Right hindlimb (tissue), 1 donor: ENCODE results near the gene GAGE12G.
"Not testable (repeated sequence)": the region's sequence is repeated elsewhere in the genome, so short reads cannot be mapped to it uniquely, and the experiment has no call there.

ENCODE experiments used
- DNase-seq: peaks from one replicate; pipeline ENCODE4 v3.0.0-alpha.2; 2018

The GAGE12G gene, protein sequence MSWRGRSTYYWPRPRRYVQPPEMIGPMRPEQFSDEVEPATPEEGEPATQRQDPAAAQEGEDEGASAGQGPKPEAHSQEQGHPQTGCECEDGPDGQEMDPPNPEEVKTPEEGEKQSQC

DNA sequence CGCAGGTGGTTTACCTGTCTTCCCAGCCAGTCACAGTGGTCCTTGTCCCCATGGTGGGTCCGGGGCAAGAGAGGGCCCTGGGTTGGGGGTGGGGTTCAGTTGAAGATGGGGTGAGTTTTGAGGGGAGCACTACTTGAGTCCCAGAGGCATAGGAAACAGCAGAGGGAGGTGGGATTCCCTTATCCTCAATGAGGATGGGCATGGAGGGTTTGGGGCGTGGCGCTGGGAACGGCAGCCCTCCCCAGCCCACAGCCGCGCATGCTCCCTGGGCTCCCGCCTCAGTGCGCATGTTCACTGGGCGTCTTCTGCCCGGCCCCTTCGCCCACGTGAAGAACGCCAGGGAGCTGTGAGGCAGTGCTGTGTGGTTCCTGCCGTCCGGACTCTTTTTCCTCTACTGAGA is at the start of gene GAGE12G:
GAGE12G (plus strand) TSS at position 301 of the 400 bp plus-strand sequence. CDS start 1,155 bp downstream, outside the sequence.
- not testable (repeated sequence) for DNase-seq

DNA sequence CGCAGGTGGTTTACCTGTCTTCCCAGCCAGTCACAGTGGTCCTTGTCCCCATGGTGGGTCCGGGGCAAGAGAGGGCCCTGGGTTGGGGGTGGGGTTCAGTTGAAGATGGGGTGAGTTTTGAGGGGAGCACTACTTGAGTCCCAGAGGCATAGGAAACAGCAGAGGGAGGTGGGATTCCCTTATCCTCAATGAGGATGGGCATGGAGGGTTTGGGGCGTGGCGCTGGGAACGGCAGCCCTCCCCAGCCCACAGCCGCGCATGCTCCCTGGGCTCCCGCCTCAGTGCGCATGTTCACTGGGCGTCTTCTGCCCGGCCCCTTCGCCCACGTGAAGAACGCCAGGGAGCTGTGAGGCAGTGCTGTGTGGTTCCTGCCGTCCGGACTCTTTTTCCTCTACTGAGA is 38.3 kb upstream of the GAGE12G start, which contains the start of gene GAGE12C:
GAGE12C (plus strand) TSS at position 301 of the 400 bp plus-strand sequence. CDS start 1,155 bp downstream, outside the sequence.
- DNase-seq = not testable (repeated sequence)

DNA sequence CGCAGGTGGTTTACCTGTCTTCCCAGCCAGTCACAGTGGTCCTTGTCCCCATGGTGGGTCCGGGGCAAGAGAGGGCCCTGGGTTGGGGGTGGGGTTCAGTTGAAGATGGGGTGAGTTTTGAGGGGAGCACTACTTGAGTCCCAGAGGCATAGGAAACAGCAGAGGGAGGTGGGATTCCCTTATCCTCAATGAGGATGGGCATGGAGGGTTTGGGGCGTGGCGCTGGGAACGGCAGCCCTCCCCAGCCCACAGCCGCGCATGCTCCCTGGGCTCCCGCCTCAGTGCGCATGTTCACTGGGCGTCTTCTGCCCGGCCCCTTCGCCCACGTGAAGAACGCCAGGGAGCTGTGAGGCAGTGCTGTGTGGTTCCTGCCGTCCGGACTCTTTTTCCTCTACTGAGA is 28.8 kb upstream of the GAGE12G start, which contains the start of gene GAGE12D:
GAGE12D (plus strand) TSS at position 301 of the 400 bp plus-strand sequence. CDS start 1,155 bp downstream, outside the sequence.
- not testable (repeated sequence) for DNase-seq

DNA sequence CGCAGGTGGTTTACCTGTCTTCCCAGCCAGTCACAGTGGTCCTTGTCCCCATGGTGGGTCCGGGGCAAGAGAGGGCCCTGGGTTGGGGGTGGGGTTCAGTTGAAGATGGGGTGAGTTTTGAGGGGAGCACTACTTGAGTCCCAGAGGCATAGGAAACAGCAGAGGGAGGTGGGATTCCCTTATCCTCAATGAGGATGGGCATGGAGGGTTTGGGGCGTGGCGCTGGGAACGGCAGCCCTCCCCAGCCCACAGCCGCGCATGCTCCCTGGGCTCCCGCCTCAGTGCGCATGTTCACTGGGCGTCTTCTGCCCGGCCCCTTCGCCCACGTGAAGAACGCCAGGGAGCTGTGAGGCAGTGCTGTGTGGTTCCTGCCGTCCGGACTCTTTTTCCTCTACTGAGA is 19.2 kb upstream of the GAGE12G start, which contains the start of gene GAGE12E:
GAGE12E (plus strand) TSS at position 301 of the 400 bp plus-strand sequence. CDS start 1,155 bp downstream, outside the sequence.
- DNase-seq = not testable (repeated sequence)

DNA sequence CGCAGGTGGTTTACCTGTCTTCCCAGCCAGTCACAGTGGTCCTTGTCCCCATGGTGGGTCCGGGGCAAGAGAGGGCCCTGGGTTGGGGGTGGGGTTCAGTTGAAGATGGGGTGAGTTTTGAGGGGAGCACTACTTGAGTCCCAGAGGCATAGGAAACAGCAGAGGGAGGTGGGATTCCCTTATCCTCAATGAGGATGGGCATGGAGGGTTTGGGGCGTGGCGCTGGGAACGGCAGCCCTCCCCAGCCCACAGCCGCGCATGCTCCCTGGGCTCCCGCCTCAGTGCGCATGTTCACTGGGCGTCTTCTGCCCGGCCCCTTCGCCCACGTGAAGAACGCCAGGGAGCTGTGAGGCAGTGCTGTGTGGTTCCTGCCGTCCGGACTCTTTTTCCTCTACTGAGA is 9.7 kb upstream of the GAGE12G start, which contains the start of gene GAGE12F:
GAGE12F (plus strand) TSS at position 301 of the 400 bp plus-strand sequence. CDS start 1,155 bp downstream, outside the sequence.
- DNase-seq = not testable (repeated sequence)

DNA sequence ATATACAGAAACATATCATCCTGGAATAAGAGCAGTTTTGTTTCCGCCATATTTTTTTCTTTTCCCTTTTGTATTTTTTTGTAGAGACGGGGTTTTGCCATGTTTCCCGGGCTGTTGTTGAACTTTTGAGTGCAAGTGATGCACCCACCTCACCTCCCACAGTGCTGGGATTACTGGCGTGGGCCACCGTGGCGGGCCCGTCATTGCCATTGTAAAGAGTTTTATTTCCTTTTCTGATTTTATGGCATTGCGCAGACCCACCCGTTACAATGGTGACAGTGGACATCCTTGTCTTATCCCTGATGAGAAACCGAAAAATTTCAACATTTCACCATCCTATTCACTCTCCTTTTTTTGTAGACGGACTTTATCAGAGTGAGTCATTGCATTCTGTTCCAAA is 1.5 kb upstream of the GAGE12G start:
- not testable (repeated sequence) for DNase-seq

DNA sequence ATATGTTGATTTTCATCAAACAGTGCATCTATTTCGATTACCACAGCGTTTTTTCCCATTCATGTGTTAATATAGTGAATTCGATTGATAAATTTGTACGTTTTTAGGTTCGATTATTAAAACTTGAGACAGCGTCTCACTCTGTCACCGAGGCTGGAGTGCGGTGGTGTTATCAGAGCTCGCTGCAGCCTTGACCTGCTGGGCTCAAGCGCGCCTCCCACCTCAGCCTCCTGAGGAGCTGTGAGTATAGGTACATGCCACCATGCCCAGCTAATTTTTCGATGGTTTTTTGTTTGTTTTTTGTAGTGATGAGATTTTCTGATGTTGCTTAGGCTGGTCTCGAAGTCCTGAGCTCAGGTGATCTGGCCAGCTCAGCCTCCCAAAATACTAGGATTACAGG is 1.0 kb upstream of the GAGE12G start:
- DNase-seq = not testable (repeated sequence)

DNA sequence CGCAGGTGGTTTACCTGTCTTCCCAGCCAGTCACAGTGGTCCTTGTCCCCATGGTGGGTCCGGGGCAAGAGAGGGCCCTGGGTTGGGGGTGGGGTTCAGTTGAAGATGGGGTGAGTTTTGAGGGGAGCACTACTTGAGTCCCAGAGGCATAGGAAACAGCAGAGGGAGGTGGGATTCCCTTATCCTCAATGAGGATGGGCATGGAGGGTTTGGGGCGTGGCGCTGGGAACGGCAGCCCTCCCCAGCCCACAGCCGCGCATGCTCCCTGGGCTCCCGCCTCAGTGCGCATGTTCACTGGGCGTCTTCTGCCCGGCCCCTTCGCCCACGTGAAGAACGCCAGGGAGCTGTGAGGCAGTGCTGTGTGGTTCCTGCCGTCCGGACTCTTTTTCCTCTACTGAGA is 9.4 kb downstream of the GAGE12G start, which contains the start of gene GAGE12H:
GAGE12H (plus strand) TSS at position 301 of the 400 bp plus-strand sequence. CDS start 1,155 bp downstream, outside the sequence.
- not testable (repeated sequence) for DNase-seq

DNA sequence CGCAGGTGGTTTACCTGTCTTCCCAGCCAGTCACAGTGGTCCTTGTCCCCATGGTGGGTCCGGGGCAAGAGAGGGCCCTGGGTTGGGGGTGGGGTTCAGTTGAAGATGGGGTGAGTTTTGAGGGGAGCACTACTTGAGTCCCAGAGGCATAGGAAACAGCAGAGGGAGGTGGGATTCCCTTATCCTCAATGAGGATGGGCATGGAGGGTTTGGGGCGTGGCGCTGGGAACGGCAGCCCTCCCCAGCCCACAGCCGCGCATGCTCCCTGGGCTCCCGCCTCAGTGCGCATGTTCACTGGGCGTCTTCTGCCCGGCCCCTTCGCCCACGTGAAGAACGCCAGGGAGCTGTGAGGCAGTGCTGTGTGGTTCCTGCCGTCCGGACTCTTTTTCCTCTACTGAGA is 19.0 kb downstream of the GAGE12G start, which contains the start of gene GAGE2A:
GAGE2A (plus strand) TSS at position 301 of the 400 bp plus-strand sequence. CDS start 1,155 bp downstream, outside the sequence.
- DNase-seq = not testable (repeated sequence)

DNA sequence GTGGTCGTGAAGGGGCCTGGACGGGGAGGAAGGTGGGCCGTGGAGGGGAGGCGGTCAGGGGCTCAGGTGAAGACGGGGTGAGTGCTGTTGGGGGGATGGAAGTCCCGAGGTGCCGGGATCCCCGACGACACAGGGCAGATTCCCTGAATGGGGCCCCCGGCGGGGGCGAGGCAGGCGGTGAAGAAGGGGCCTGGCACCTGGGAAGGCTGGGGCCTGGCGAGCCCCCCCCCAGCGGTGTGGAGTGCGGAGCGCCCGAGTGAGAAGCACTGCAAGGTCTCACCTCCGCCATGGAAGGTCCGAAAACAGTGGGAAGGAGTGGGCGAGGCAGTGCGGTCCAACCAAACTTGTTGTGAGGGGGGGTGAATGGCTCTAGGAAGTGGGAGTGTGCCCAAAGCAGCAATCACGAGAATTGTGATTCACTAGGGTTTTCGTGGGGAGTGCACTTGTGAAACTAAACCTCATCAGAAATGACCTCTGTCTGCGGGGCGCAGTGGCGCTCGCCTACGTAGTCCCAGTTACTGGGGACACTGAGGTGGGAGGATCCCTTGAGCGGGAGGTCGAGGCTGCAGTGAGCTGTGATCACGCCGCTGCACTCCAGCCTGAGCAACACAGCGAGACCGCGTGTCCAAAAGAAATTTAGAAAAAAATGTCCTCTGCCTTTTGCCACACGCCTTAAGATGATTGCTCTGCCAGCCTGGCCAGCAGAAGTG is 19.7 kb downstream of the GAGE12G start:
- DNase-seq = not testable (repeated sequence)

DNA sequence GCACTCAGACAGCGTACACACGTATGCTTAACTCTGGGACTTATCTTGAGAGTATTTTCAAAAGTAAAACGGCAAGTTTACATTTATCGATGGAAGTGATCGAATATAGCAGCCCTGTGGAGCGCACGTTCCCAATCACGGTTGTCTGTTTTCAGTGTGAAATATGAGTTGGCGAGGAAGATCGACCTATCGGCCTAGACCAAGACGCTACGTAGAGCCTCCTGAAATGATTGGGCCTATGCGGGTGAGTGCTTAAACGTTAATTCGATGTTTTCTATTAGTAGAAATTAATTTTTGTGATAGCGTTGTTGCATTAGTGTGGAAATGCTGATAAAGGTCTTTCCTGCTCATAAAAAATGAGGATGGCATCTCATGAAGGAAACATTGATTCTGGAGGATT is 20.3 kb downstream of the GAGE12G start:
- not testable (repeated sequence) for DNase-seq

DNA sequence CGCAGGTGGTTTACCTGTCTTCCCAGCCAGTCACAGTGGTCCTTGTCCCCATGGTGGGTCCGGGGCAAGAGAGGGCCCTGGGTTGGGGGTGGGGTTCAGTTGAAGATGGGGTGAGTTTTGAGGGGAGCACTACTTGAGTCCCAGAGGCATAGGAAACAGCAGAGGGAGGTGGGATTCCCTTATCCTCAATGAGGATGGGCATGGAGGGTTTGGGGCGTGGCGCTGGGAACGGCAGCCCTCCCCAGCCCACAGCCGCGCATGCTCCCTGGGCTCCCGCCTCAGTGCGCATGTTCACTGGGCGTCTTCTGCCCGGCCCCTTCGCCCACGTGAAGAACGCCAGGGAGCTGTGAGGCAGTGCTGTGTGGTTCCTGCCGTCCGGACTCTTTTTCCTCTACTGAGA is 28.5 kb downstream of the GAGE12G start, which contains the start of gene GAGE1:
GAGE1 (plus strand) TSS at position 301 of the 400 bp plus-strand sequence. CDS start 1,155 bp downstream, outside the sequence.
- DNase-seq = not testable (repeated sequence)

DNA sequence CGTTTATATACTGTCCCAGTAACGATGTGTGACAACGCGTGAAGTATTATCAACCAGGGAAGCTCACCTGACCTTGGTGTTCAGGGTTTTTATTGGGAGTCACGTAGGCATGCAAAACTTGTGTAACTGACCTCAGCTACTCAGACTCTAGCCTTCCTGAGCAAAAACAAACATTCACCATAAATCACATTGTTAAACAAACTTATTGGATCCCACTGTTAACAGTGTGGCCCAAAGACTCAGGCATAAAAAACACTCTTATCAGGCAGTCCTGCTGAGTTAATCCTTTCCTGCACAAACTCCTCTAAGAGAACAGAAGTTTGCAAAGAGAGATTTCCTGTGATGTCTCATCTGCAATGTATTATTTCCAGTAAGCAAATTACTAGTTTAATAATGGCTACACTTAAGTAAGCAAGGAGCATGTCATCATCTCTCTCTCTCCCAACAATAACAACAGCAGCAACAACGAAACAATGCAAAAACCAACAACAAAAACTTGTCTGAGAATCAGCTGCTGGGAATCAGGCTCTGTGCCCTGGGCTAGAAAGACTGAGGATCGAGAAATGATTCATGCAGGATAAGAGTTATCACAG is 40.6 kb downstream of the GAGE12G start:
- DNase-seq = no peak

DNA sequence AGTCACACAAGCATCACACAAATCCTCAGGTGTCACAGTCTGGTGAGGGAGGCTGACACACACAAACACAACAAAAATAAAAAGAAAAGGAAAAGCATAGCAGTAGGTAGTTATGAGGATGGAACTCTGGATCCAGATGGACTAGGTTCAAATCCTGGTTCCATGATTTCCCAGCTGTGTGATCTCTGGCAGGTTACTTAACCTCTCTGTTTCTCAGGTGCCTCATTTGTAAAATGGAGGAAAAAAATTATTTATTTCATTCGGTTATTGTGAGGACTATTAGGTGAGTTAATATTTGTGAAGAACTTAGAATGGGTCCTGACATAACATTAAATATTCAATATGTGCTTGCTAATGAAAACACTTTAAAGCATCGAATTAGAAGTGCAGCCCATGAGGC is 48.4 kb downstream of the GAGE12G start:
- no peak for DNase-seq
